Measurements from ENCODE around the gene PRICKLE1. TPM values are rescaled to one million over a fixed set of nuclear protein-coding genes. Genes with fewer than 3 reads are reported as not detected.
A peak's percentile ranks its signal among the peaks of the same experiment; 100 is the strongest.

Gene PRICKLE1
- polyA plus RNA-seq, 1 donor from 2014 or later: 20.6 TPM

- Histone ChIP-seq H3K9me3 (ENCODE audit: low read length) (no peaks in the 10 kb centered on the region), H3K9ac (ENCODE audit: low read length) (no peak overlapping the region), H3K9me2 (ENCODE audit: insufficient read depth, low read length) (no peaks in the 10 kb centered on the region), H3K79me2 (replicated peaks; ENCODE audit: insufficient read depth, low read length) (peaks cover 60% of the 10 kb centered on the region), H4K20me1 (ENCODE audit: insufficient read depth) (no peaks in the 10 kb centered on the region), H2AFZ (ENCODE audit: low read depth, low read length) (no peak overlapping the region), H3K36me3 (ENCODE audit: insufficient read depth, low read length) (no peaks in the 10 kb centered on the region), H3K4me3 (ENCODE audit: low read length) (peak overlapping the region; percentile 8), H3K27ac (ENCODE audit: low read length) (no peak overlapping the region), H3F3A (ENCODE audit: insufficient read depth, low read length, poor library complexity, severe bottlenecking) (no peaks in the 10 kb centered on the region), H3K4me2 (ENCODE audit: low read length) (no peak overlapping the region), H3K27me3 (ENCODE audit: insufficient read depth, low read depth, low read length) (no peaks in the 10 kb centered on the region)
- TF ChIP-seq REST (IDR thresholded peaks at IDR 0.05; ENCODE audit: borderline replicate concordance) (no peak), SMC3 (conservative IDR thresholded peaks at IDR 0.05; ENCODE audit: poor library complexity) (no peak), TAF1 (IDR thresholded peaks at IDR 0.05; ENCODE audit: low read depth) (no peak), CTCF (IDR thresholded peaks at IDR 0.05; ENCODE audit: poor library complexity, severe bottlenecking) (no peak), EZH2 (IDR thresholded peaks at IDR 0.05; ENCODE audit: borderline replicate concordance, insufficient read depth, low read length, poor library complexity, severe bottlenecking) (no peak), RAD21 (conservative IDR thresholded peaks at IDR 0.05) (no peak), POLR2AphosphoS5 (IDR thresholded peaks at IDR 0.05) (no peak), MXI1 (conservative IDR thresholded peaks at IDR 0.05; ENCODE audit: poor library complexity, severe bottlenecking) (no peak), EP300 (conservative IDR thresholded peaks at IDR 0.05; ENCODE audit: poor library complexity, severe bottlenecking) (no peak)
These were observed 7.0 kb downstream of the PRICKLE1 start for GRCh38 chr12:42582498-42582897.

GRCh38 chr12:42582050-42582449 lies 7.5 kb downstream of the PRICKLE1 start:
- no peak for TF ChIP-seq CTCF (IDR thresholded peaks at IDR 0.05; ENCODE audit: poor library complexity, severe bottlenecking)
- no peak for TF ChIP-seq EP300 (conservative IDR thresholded peaks at IDR 0.05; ENCODE audit: poor library complexity, severe bottlenecking)
- no peak for TF ChIP-seq POLR2AphosphoS5 (IDR thresholded peaks at IDR 0.05)
- TF ChIP-seq EZH2 (IDR thresholded peaks at IDR 0.05; ENCODE audit: borderline replicate concordance, insufficient read depth, low read length, poor library complexity, severe bottlenecking): no peak
- no peak for TF ChIP-seq REST (IDR thresholded peaks at IDR 0.05; ENCODE audit: borderline replicate concordance)
- TF ChIP-seq TAF1 (IDR thresholded peaks at IDR 0.05; ENCODE audit: low read depth): no peak
- no peak for TF ChIP-seq RAD21 (conservative IDR thresholded peaks at IDR 0.05)
- TF ChIP-seq SMC3 (conservative IDR thresholded peaks at IDR 0.05; ENCODE audit: poor library complexity): no peak
- Histone ChIP-seq H3K36me3 (ENCODE audit: insufficient read depth, low read length) (no peaks in the 10 kb centered on the region), H3K9me3 (ENCODE audit: low read length) (no peaks in the 10 kb centered on the region), H3K4me2 (ENCODE audit: low read length) (no peak overlapping the region), H3K9me2 (ENCODE audit: insufficient read depth, low read length) (no peaks in the 10 kb centered on the region), H3K27ac (ENCODE audit: low read length) (no peak overlapping the region), H3F3A (ENCODE audit: insufficient read depth, low read length, poor library complexity, severe bottlenecking) (no peaks in the 10 kb centered on the region), H2AFZ (ENCODE audit: low read depth, low read length) (no peak overlapping the region), H3K4me3 (ENCODE audit: low read length) (peak overlapping the region; percentile 8), H3K27me3 (ENCODE audit: insufficient read depth, low read depth, low read length) (no peaks in the 10 kb centered on the region), H3K9ac (ENCODE audit: low read length) (no peak overlapping the region), H3K79me2 (replicated peaks; ENCODE audit: insufficient read depth, low read length) (peaks cover 55% of the 10 kb centered on the region), H4K20me1 (ENCODE audit: insufficient read depth) (no peaks in the 10 kb centered on the region)
